CD4-positive, alpha-beta T cell treated with Interleukin-1 beta for 1 hour (primary cell): ENCODE measurements around the gene SPOCK2.
A peak's percentile ranks its signal among the peaks of the same experiment; 100 is the strongest.

ENCODE experiments used
- DNase-seq, 2 donors: peaks; one replicate each; pipeline ENCODE4 v3.0.0-alpha.2; 2020 to 2022

SPOCK2 gene

GRCh38 chr10:72087392-72087968, 871 bp downstream of the SPOCK2 start:
- DNase-seq: peak; percentile 43 to 46

GRCh38 chr10:72086466-72087391, 1.6 kb downstream of the SPOCK2 start:
- DNase-seq: peak; percentile 76 to 81

GRCh38 chr10:72085864-72086465, 2.4 kb downstream of the SPOCK2 start:
- DNase-seq: no peak

DNA sequence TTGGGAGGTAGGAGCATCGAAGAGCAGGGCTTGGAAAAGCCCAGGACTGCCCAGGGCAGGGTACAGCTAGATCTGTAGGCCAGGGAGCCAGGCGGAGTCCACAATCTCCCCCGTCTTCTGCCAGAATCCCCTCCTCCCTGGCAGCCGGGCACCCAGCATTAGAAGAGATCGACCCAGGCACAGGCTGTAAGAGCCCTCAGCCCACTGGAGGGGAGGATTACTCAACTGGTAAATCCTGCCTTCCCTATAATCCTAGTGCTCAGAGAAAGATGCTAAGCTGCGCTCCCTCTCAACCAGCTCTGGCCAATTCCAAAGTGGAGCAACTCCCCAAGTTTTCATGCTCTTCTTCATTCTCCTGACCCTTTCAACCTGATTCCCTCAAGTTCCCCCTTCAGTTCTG, 3.2 kb downstream of the SPOCK2 start:
- no peak for DNase-seq

DNA sequence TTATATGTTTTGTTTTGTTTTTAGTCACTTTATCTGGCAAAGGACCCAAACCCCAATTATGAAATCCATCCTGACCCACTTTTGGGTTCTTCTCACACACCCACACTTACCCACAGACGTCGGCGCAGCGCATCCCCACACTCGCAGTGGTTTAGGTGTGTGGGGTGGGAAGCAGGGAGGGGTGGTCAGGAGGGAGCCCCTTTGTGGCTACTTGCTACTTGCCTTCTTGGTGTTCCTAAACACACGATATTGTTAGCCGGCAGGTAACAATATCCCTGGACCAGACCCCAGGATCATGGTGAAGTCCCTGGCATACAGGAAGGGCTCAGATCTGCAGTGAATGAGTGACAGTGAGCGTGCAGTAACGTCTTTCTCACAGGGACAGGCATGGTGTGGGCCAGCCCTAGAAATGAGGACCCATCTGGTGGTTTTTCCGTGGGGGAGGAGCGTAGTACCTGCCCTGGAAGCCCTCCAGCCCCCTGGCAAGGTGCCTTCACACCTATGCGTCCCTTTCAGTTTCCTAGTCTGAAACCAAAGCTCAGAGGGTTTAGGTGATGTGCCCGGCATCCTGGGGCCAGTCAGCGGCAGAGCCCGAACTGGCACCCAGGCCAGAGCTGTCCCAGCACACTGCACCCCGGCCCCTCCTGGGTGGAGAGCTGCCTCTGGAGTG, 4.4 kb downstream of the SPOCK2 start:
- DNase-seq: peak; percentile 60 to 75

DNA sequence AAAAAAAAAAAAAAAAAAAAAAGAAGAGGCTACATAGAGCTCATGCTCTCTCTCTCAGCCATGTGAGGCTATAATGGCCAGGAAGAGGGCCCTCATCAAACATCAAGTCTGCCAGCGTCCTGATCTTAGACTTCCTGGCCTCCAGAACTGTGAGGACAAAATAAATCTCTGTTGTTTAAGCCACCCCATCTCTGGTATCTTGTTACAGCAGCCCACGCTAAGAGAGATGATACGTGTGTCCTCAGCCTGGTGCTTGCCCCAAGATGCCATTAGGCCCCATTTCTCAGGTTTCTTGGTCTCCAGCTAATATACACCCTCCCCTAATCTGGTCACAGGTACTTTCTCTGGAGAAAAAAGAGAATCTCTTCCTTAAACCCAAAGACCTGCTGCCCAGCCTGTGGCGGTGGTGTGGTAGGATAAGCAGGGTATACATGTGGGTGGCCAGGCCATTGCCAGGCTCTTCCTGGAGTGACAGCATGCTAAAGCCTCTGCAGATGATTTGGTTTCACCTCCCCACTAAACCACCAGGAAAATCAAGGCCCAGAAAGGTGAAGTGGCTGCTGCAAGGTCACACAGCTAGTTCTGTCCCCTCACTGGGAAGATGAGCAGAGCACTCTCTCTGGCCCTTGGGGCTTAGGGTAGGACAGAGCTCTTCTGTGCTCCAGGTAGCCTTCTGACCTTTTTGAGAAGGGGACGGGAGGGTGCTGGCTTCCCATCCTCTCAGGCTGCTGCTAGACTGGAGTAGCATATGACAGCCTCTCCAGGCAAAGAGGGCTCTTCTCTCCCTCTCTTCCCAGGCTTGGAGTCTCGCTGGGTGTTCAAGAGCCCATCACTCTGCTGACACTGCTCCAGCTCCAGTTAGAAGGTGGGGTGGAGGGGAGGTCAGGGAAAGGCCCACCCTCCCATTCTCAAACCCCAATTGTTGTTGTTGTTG, 5.2 kb downstream of the SPOCK2 start:
- DNase-seq: no peak

- DNase-seq: no peak
Observed at GRCh38 chr10:72081772-72082590, 6.4 kb downstream of the SPOCK2 start.

DNA sequence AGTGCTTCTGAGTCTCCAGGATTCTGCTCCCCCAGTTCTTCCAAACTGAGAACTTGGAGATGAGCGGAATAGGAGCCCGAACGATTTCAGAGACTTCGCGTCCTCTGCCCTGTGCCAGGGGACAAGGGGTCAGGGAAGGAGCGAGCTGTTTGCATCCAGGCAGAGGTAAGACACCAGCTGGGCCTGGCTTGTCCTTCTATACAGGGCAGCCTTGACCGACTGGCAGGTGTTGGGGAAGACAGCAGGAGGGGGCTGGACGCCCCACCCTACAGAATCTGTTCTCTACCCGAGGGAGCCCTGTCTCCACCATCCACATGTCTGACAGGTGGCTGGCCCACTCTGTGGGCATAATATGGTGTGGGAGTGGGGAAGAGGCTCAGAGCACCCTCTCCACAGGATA, 7.1 kb downstream of the SPOCK2 start:
- DNase-seq: no peak

DNA sequence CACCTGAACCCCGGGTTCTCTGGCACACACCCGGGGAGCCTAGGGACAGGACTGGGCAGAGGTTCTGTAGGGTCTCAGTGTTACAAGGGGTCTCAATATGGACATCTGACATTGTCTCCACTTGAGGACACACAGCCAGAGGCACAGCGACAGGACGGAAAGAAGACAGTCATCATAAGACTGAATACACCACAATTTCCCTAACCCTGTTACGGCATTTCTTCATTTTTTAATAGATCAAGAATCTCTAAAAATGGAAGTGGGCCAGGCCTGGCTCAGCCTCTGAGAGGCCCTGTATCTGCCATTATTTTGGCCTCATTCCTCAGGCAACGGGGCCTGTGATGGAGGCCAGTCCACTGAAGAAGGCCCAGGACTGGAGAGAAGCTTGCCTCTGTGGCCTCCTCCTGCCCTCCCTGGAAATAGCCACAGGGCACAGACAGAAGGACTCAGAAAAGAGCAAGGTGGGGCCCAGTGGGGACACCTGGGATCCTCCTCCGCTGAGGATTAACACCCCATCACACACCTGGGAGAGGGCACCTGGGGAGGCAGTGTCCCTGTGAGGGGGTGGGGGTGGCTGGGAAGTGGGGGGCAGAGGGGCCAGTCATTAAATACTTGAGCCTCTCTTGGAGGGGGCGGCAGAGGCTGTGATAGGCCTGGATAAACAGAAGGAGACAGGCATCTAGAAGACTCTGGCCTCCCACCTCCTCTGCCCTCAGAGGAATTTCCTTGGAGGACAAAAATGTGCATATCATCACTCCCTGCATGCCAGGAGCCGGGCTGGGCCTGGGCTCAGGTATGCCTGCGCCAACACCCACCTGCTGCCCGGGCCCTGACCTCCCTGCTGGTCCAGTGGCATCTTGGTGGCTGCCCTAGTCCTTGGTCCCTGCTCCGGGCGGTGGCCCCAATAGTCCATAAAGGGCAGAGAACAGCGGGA, 8.0 kb downstream of the SPOCK2 start:
- DNase-seq: no peak

DNA sequence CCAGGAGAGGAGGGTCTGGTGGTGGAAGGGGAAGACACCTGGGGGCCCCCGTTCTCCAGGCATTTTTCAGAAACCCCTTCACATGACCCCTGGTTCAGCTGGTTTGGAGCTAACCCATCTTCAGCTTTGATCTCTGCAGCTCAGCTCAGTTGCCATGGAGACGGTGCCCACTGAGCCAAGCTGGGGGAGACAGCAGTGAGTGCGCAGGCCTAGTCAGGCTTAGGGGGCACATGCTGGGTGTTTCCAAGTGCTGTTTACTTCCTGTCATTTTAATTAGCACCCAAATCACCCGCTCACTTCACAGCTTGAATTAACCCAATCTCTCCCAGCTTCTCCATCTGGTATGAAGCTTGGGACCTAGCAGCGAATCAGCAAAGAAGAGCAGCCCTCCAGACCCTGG, 9.0 kb downstream of the SPOCK2 start:
- peak; percentile 81 to 87 for DNase-seq

DNA sequence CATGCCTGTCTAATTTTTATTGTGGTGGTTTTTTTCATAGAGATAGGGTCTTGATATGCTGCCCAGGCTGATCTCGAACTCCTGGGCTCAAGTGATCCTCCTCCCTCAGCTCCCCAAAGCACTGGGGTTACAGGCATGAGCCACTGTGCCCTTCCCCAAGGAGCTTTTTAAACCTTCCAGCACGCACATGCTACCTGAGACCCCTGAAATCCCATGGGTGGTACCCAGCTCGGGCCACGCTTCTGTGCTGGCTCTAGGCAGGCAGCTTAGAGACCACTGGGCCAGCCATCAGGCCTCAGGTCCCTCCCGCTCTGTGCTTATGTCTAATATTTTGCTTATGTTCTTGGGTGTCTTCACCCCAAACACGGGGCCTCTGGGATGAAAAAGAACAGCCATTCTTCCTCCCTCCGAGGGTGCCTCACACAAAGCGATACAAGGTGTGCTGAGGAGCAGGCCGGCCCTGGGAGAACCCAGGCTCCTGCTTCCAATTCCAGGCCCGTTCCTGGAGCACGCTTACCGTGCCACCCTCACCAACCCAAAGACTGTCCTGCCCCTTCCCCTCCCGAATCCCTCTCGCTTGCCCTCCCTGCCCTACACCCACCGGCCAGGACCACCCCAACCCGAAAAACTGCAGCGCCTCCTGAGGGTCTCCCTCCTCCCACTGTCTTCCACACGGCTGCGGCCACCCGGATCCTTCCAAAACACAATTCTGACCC, 10.9 kb downstream of the SPOCK2 start:
- no peak for DNase-seq

GRCh38 chr10:72076756-72077155, 11.6 kb downstream of the SPOCK2 start:
- no peak for DNase-seq

DNA sequence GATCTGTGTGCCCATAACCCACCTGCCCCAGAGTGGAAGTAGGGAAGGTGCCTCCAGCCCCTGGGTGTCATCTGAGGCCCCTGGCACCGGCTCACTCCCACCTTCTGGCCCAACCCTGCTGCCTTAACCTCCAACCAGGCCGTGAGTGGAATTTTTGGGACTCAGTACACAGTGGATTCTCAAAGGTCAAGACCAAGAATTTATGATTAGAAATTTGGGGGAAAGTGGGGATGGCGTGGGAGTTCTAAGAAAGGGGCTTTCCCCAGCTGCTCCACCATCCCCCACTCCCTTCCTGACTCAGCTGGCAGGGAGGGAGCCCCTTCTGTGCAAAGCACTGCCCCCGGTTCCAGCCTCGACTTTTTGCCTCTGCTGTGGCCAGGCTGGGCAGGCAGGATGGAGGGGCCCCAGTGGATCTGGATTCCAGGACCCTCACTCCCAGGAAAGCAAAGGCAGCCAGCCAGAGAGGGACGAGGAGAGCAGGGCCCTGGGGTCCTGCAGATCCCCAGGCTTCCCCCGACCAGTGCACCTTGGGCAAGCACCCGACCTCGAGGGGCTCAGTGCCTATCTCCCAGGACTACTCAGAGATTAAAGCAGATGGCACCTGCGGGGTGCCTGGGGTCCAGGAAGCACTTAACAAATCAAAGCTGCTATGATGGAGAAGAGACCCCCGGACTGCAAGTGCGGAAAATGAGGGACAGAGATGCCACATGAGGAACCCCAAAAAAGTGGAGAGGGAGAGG, 12.8 kb downstream of the SPOCK2 start:
- DNase-seq: no peak

GRCh38 chr10:72074574-72075375, 13.6 kb downstream of the SPOCK2 start:
- DNase-seq: no peak

GRCh38 chr10:72073708-72074573, 14.4 kb downstream of the SPOCK2 start:
- no peak for DNase-seq

DNA sequence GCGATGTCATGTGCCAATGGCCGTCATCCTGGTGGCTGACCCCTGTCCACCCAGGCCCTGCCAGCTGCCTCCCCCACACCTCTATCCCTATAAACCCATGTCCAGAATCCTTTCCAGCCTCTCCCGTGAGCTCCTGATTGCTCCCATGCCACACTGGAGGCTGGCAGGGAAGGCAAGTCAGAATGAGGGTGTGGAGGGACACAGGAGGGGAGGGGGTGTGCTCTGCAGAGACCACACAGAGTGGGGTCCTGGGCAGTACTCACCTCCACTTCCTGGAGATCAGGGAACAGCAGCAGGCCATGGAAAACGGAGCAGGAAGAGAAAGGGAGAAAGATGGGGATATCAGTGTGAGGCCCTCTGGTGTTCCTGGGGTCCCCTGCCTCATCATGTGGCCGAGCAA, 15.7 kb downstream of the SPOCK2 start:
- DNase-seq: no peak

GRCh38 chr10:72072046-72072445, 16.3 kb downstream of the SPOCK2 start:
- no peak for DNase-seq
